GM18502 (cell line): ENCODE measurements around the gene FLT1.

Experiments used
- ATAC-seq: cut with Tn5 transposase; IDR thresholded peaks from one replicate; pipeline ENCODE4 v1.9.1; 2021; ENCODE audit warnings: mild to moderate bottlenecking; ENCODE audit not compliant: unreplicated experiment, poor library complexity

The FLT1 gene

GRCh38 chr13:28438067-28438466 lies 56.9 kb downstream of the FLT1 start:
- no peak for ATAC-seq

- ATAC-seq: no peak
These were observed 59.0 kb downstream of the FLT1 start for GRCh38 chr13:28435917-28436316.

DNA sequence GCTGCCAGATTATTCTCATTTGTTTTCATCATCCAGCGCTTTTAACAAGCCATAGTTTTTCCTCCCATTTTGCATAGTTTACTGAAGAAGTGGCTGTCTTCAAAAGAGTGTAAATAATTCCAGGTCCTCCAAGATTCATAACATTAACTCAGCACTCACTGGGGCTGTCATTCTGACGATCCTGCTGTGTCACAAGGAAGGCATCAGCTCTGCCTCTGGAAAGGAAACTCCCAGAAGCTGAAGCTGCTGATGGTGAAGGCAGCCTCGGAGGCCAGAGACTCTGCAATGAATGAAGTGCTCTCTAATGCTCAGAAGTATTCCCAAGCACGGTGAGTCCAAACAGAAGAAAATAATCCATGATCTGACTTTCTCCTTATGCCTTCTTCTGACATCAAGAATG lies 60.0 kb downstream of the FLT1 start:
- ATAC-seq: no peak

DNA sequence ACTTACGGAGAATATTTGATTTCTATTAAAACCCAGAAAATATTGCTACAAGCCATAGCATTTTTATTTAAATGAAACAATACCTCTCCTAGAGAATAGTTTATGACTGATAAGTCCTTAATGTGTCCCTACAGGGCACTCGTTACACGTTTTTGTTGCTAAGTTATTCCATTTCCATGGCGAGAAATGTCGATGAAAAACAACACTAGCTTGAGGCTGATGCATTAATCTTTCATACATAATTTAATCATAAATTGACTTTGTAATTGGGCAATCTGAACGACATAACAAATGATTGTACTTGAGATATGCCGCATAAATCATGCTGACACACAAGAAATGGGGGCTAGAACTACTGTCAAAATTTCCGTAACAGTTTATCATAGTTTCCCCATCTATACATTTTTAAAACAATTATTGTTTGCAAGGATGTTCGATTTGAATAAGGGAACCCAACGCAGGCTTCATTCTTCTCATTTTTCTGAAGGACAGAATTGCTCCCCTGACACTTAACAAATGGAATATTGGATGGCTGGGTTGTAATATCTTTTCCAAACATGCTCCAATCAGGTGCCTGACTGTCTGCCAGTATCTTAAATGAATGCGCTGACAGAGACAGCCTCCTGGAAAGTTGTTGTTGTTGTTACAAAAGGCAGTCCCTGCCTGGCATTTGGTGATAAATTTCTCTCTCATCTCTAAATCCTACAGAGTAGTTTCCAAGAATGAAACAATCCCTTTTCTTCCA lies 61.9 kb downstream of the FLT1 start:
- no peak for ATAC-seq

- ATAC-seq: peak; percentile 96
These were observed 65.1 kb downstream of the FLT1 start for GRCh38 chr13:28429685-28430290.

GRCh38 chr13:28429096-28429495 lies 65.8 kb downstream of the FLT1 start:
- no peak for ATAC-seq

DNA sequence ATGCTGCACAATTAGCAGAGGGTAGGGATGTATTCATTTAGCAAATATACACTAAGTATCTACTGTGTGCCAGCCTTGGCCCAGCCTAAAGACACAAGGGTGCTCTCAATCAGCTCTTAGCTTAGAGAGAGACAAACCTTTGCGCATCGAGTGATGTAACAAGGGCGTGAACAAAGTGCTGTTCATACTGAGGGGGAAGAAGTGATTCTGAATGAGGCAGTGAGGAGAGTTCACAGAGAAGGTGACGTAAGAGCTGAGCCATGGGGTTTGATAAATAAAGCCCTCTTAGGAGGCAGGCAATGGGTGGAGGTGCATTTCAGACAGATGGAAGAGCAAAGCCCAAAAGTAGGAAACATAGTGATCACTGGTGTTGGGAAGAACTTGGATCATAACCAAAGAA lies 68.5 kb downstream of the FLT1 start:
- no peak for ATAC-seq

DNA sequence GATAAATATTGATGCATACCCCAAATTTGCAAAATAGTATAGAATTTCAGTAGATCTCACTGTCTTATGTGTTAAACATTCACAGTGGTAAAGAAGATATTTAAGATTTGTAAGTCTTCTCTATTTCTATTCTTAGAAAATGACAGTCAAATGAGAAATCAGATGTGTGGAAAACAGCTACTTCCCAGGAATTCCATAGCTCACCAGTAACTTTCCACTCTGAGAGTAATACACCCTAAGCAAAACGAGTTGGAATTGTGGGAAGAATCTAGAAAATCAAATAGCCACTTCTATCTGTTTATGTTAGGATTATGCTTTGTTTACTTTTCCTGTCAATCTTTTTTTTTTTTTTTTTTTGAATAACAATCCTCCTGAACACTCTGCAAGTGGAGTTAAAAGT lies 69.1 kb downstream of the FLT1 start:
- ATAC-seq: no peak

GRCh38 chr13:28424541-28424940 lies 70.4 kb downstream of the FLT1 start:
- ATAC-seq: no peak

DNA sequence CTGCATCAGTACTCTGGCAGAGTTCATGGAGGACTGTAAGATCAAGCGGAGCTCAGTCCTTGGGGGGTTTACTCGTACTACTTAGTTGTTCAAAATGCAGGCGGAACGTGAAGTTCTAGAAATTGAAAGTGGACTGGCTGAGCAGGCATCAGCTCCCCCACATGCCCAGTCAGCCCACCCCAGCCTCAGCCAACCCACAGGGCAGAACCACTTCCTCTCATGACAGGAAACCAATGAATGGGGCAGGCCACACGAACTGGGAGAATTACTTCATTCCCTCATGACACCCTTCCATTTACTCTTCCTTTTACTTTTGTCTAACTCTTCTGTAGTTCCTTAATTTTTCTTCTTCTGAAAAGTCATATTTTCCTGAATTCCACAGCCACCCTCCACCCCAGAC lies 71.9 kb downstream of the FLT1 start:
- peak; percentile 88 for ATAC-seq

DNA sequence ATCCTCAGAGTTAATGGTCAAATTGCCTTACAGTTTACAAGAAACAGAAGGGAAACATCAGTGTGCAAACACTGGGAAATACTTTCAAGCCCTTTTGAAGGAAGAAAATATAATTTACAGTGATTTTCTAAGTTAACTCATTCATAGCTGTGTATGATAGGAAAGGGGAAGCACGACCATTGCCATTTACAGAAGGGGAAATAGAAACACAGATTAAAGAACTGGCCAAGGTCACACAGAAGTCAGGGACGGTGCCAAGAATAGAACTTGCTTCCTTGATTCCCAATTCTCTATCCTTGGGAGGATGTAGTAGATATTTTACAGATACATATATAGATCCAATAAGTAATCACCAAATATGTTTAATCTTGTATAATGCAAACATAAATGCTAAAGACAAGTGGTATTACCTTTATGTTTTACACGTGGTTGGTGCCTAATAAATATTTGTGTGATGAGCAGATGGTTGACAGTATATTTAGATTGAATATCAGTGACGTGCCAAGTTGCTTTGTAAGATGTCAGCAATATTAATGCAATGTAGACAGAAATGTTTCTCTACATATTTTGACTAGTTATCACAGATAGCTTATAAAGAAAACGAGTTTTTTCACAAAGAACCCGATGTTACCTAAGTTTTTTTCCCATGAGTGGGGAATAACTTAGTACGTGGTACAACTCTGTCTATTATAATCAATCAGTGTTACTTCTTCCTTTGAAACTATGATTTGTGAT lies 73.1 kb downstream of the FLT1 start:
- no peak for ATAC-seq

DNA sequence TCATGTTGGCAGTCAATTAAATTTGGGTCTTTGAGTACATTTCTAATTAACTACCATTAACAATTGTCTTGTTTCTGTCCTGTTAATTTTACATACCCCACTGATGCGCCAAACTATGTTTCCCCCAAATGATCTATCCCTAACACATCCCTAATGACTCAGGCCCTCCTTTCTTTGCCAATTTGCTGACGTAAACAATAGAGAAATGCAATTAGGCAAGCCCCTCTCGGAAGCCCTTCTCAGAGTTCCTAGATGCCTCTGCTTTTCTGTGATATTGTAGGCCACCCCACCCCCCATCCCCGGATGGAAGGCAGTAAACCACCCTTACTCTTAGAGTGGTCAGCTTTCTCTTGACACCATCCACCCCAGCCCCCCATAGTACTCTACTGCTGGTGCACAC lies 74.2 kb downstream of the FLT1 start:
- ATAC-seq: no peak

DNA sequence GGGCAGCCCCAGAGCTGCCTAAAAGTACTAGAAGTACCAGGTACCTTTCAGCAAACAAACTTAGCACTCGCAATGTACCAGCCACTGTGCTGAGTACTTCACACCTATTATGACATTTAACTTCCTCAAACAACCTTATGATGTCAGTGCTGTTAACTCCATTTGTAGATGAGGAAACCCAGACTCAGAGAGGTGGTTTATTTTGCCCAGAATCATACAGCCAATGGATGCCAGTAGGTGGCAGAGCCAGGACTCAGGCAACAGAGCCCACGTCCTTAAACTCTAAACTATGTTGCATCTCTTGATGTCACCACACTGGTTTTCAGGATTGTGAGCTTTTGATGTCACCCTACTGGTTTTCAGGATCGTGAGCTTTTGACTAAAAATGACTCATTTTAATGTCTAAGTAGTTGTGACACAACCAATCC lies 78.9 kb downstream of the FLT1 start:
- ATAC-seq: no peak

DNA sequence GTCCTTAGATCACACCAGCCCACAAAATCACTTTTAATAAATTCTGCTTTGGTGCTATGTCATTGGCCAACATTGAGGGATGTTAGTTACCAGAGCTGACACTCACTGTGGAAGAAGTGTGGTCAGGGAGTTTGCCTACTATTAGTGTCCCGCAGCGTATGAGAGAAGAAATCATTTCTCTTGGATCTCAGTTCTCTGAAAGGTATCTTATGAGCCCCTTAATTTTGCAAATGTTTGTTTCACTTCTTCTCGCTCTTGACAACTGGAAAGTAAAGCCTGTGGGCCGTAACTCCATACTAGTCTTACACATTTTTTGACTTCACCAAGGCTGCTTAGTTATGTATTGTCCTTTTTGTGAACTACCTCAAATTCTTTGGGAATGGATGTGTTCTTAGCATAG lies 80.9 kb downstream of the FLT1 start:
- peak; percentile 45 for ATAC-seq

DNA sequence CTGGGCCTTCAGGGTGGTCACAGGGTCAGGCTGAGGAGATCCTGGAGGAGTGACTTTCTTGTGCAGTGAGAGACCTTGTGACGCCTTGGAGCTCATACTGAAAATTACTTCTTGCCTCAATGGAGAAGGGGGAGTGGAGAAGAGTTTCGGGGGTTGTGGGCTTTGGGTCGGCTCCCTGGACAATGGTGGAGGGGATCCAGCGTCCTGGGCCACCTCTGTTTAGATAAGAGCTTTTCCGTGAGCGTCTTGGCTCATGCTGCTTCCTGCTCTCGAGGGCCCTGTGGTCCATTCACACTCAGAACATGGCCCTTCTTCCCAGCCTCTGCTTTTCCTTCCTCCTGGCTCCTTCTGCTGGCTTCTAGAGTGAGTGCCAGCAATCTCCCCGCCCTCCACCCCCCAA lies 81.9 kb downstream of the FLT1 start:
- ATAC-seq: no peak

- no peak for ATAC-seq
These were observed 83.0 kb downstream of the FLT1 start for GRCh38 chr13:28411831-28412353.

DNA sequence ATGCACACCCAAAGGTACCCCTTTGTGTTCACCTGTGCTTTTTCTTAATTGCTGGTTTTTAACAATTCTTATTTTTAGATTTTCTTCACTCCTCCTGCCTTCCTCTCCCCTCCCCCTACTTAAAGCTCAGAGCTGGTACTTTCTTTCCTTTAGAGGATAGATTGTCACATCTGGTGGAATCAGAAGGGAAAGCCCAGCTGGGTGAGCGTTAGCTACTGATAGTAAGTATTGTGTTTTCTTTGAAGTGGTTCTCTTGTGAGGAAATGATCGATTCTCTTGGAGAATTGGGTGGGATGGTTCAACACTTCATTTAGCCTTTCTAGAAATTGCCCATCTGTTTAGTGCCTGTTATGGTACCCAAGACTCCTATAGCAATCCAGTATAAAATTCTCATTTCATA lies 84.8 kb downstream of the FLT1 start:
- ATAC-seq: no peak

- ATAC-seq: no peak
These were observed 85.3 kb downstream of the FLT1 start for GRCh38 chr13:28409648-28410047.

DNA sequence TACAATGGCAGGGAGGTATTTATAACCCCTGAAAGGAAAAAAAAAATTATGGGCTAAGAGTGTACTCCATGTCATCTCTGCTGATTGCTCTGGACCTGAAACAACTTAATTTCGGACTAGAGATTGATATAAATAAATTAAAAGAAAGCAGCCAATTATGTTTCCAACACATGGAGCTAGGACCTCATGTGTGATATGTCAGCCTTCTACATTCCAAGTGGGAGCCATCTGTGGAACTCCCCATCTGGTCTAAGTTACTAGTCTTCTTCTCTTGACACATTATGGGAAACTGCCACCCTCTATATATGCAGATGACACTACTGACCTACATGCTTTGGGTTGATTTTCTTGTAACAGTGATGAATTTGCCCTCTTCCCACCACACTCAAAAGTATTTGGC lies 86.1 kb downstream of the FLT1 start:
- ATAC-seq: no peak

- ATAC-seq: no peak
These were observed 86.6 kb downstream of the FLT1 start for GRCh38 chr13:28408235-28408848.

- ATAC-seq: no peak
These were observed 88.1 kb downstream of the FLT1 start for GRCh38 chr13:28406733-28407266.
